ENCODE measurements around the gene GRAMD4. TPM values are rescaled to one million over a fixed set of nuclear protein-coding genes. Genes with fewer than 3 reads are reported as not detected.

GRAMD4 gene
- total and polyA plus RNA-seq, 4 experiments from 2014 or later, result 0.73 to 19.6 (median 11.6) TPM

GRCh38 chr22:46668116-46668515 lies 47.9 kb downstream of the GRAMD4 start:
- CTCF ChIA-PET (ENCODE audit: partially characterized antibody), result interaction anchor here (1.4 kb wide), 1 partner anchor 105 kb away, joined by 5 read pairs; no protein-coding TSS in a partner anchor
- DNase-seq, result no peak
- Mint-ChIP-seq H3K4me3 (no peak overlapping the region), H3K27me3 (no peaks in the 10 kb centered on the region), H3K36me3 (peaks cover 0 to 13% of the 10 kb centered on the region in 2 donors), H3K4me1 (peaks cover 0 to 10% (median under 1%) of the 10 kb centered on the region in 4 donors), H3K9me3 (no peaks in the 10 kb centered on the region), H3K27ac (no peak overlapping the region)
- H3K27me3 ChIP-seq (ENCODE audit: insufficient read depth, low read length), result no peaks in the 10 kb centered on the region
- no peaks in the 10 kb centered on the region for H3K36me3 ChIP-seq (ENCODE audit: insufficient read depth, low read length)
- H3K9me3 ChIP-seq (ENCODE audit: control insufficient read depth in 1 of 2, low read length in 2 of 2), result no peaks in the 10 kb centered on the region
- H3K27ac ChIP-seq (ENCODE audit: low read depth, low read length), result no peak overlapping the region
- POLR2A ChIA-PET (ENCODE audit: partially characterized antibody), result no interaction called here
- intact Hi-C loops (cut with micrococcal nuclease), result no loop called here
- no peak overlapping the region for H3K4me3 ChIP-seq (ENCODE audit: low read length in 2 of 2)
- peaks cover 4% of the 10 kb centered on the region for H3K4me1 ChIP-seq (ENCODE audit: insufficient read depth, low read length)

- Mint-ChIP-seq H3K27me3 (no peaks in the 10 kb centered on the region), H3K9me3 (no peaks in the 10 kb centered on the region), H3K27ac (peak overlapping the region in 1 of 7 donors; percentile 88), H3K4me3 (no peak overlapping the region), H3K4me1 (peaks cover under 1 to 21% (median 8%) of the 10 kb centered on the region in 4 donors), H3K36me3 (peaks cover 0 to 8% of the 10 kb centered on the region in 2 donors)
- Histone ChIP-seq H3K27me3 (ENCODE audit: insufficient read depth, low read length) (no peaks in the 10 kb centered on the region), H3K27ac (ENCODE audit: low read depth, low read length) (no peak overlapping the region), H3K9me3 (ENCODE audit: control insufficient read depth in 1 of 2, low read length in 2 of 2) (no peaks in the 10 kb centered on the region), H3K4me1 (ENCODE audit: insufficient read depth, low read length) (peaks cover 15% of the 10 kb centered on the region), H3K36me3 (ENCODE audit: insufficient read depth, low read length) (no peaks in the 10 kb centered on the region), H3K4me3 (ENCODE audit: low read length in 2 of 2) (no peak overlapping the region)
- DNase-seq, result no peak
- CTCF ChIA-PET (ENCODE audit: partially characterized antibody), result interaction anchor here (1.4 kb wide), 1 partner anchor 106 kb away, joined by 5 read pairs; no protein-coding TSS in a partner anchor
- intact Hi-C loops (cut with micrococcal nuclease), result no loop called here
- POLR2A ChIA-PET (ENCODE audit: partially characterized antibody), result no interaction called here
Measured at GRCh38 chr22:46669201-46669600, 49.0 kb downstream of the GRAMD4 start.

GRCh38 chr22:46671824-46672432 lies 51.7 kb downstream of the GRAMD4 start:
- H3K9me3 Mint-ChIP-seq, result no peaks in the 10 kb centered on the region
- no peaks in the 10 kb centered on the region for H3K9me3 ChIP-seq (ENCODE audit: control insufficient read depth in 1 of 2, low read length in 2 of 2)
- H3K36me3 Mint-ChIP-seq, result peaks cover 0 to 11% of the 10 kb centered on the region in 2 donors
- H3K4me1 Mint-ChIP-seq, result peaks cover 8 to 39% (median 18%) of the 10 kb centered on the region in 4 donors
- no peaks in the 10 kb centered on the region for H3K27me3 ChIP-seq (ENCODE audit: insufficient read depth, low read length)
- H3K27me3 Mint-ChIP-seq, result no peaks in the 10 kb centered on the region
- DNase-seq, result no peak
- H3K27ac ChIP-seq (ENCODE audit: low read depth, low read length), result no peak overlapping the region
- H3K4me1 ChIP-seq (ENCODE audit: insufficient read depth, low read length), result peaks cover 27% of the 10 kb centered on the region
- H3K4me3 Mint-ChIP-seq, result peak overlapping the region in 1 of 8 donors; percentile 25
- intact Hi-C loops (cut with micrococcal nuclease), result loop anchor here (5.0 kb wide), 2 partner anchors 65 to 95 kb away; partner anchors contain the start of gene CERK
- POLR2A ChIA-PET (ENCODE audit: partially characterized antibody), result no interaction called here
- no peak overlapping the region for H3K4me3 ChIP-seq (ENCODE audit: low read length in 2 of 2)
- CTCF ChIA-PET (ENCODE audit: partially characterized antibody), result no interaction called here
- no peaks in the 10 kb centered on the region for H3K36me3 ChIP-seq (ENCODE audit: insufficient read depth, low read length)
- peak overlapping the region in 1 of 7 donors; percentile 57 for H3K27ac Mint-ChIP-seq

GRCh38 chr22:46672731-46673130 lies 52.5 kb downstream of the GRAMD4 start:
- ChIA-PET POLR2A (ENCODE audit: partially characterized antibody) (no interaction called here), CTCF (ENCODE audit: partially characterized antibody) (interaction anchor here (0.9 to 1.3 kb wide), 2 partner anchors 8 to 110 kb away, joined by 3 to 4 read pairs; no protein-coding TSS in a partner anchor)
- Mint-ChIP-seq H3K9me3 (no peaks in the 10 kb centered on the region), H3K4me1 (peaks cover 8 to 40% (median 18%) of the 10 kb centered on the region in 4 donors), H3K4me3 (no peak overlapping the region), H3K27me3 (no peaks in the 10 kb centered on the region), H3K27ac (peak overlapping the region in 4 of 7 donors; percentile 37 to 99 (median 57)), H3K36me3 (peaks cover 0 to 11% of the 10 kb centered on the region in 2 donors)
- no peak for DNase-seq
- Histone ChIP-seq H3K4me3 (ENCODE audit: low read length in 2 of 2) (no peak overlapping the region), H3K9me3 (ENCODE audit: control insufficient read depth in 1 of 2, low read length in 2 of 2) (no peaks in the 10 kb centered on the region), H3K27me3 (ENCODE audit: insufficient read depth, low read length) (no peaks in the 10 kb centered on the region), H3K27ac (ENCODE audit: low read depth, low read length) (no peak overlapping the region), H3K4me1 (ENCODE audit: insufficient read depth, low read length) (peaks cover 27% of the 10 kb centered on the region), H3K36me3 (ENCODE audit: insufficient read depth, low read length) (no peaks in the 10 kb centered on the region)
- intact Hi-C loops (cut with micrococcal nuclease), result loop anchor here (5.0 kb wide), 2 partner anchors 65 to 95 kb away; partner anchors contain the start of gene CERK

GRCh38 chr22:46673205-46673604 lies 53.0 kb downstream of the GRAMD4 start:
- no peaks in the 10 kb centered on the region for H3K27me3 Mint-ChIP-seq
- H3K27ac Mint-ChIP-seq, result peak overlapping the region in 6 of 7 donors; percentile 42 to 99 (median 98)
- peaks cover 8 to 44% (median 19%) of the 10 kb centered on the region in 4 donors for H3K4me1 Mint-ChIP-seq
- intact Hi-C loops (cut with micrococcal nuclease), result loop anchor here (5.0 kb wide), 2 partner anchors 64 to 96 kb away; partner anchors contain the start of gene CERK
- H3K36me3 ChIP-seq (ENCODE audit: insufficient read depth, low read length), result no peaks in the 10 kb centered on the region
- H3K4me3 Mint-ChIP-seq, result peak overlapping the region in 5 of 8 donors; percentile 13 to 99 (median 90)
- ChIA-PET POLR2A (ENCODE audit: partially characterized antibody) (no interaction called here), CTCF (ENCODE audit: partially characterized antibody) (interaction anchor here (0.9 to 1.3 kb wide), 2 partner anchors 7 to 110 kb away, joined by 3 to 4 read pairs; no protein-coding TSS in a partner anchor)
- H3K27ac ChIP-seq (ENCODE audit: low read depth, low read length), result peak overlapping the region; percentile 75
- no peak for DNase-seq
- peaks cover 0 to 11% of the 10 kb centered on the region in 2 donors for H3K36me3 Mint-ChIP-seq
- no peaks in the 10 kb centered on the region for H3K9me3 ChIP-seq (ENCODE audit: control insufficient read depth in 1 of 2, low read length in 2 of 2)
- no peaks in the 10 kb centered on the region for H3K27me3 ChIP-seq (ENCODE audit: insufficient read depth, low read length)
- no peaks in the 10 kb centered on the region for H3K9me3 Mint-ChIP-seq
- peaks cover 27% of the 10 kb centered on the region for H3K4me1 ChIP-seq (ENCODE audit: insufficient read depth, low read length)
- no peak overlapping the region for H3K4me3 ChIP-seq (ENCODE audit: low read length in 2 of 2)

GRCh38 chr22:46673662-46674236 lies 53.6 kb downstream of the GRAMD4 start:
- no peaks in the 10 kb centered on the region for H3K9me3 ChIP-seq (ENCODE audit: control insufficient read depth in 1 of 2, low read length in 2 of 2)
- intact Hi-C loops (cut with micrococcal nuclease), result loop anchor here (1.0 to 5.0 kb wide), 3 partner anchors 59 to 96 kb away; partner anchors contain the start of gene CERK
- peak overlapping the region; percentile 90 to 99 (median 94) for H3K4me3 Mint-ChIP-seq
- H3K4me3 ChIP-seq (ENCODE audit: low read length in 2 of 2), result peak overlapping the region; percentile 61 to 73
- H3K36me3 Mint-ChIP-seq, result peaks cover 0 to 9% of the 10 kb centered on the region in 2 donors
- peaks cover 8 to 44% (median 19%) of the 10 kb centered on the region in 4 donors for H3K4me1 Mint-ChIP-seq
- DNase-seq, result no peak
- H3K4me1 ChIP-seq (ENCODE audit: insufficient read depth, low read length), result peaks cover 27% of the 10 kb centered on the region
- no peaks in the 10 kb centered on the region for H3K27me3 ChIP-seq (ENCODE audit: insufficient read depth, low read length)
- CTCF ChIA-PET (ENCODE audit: partially characterized antibody), result interaction anchor here (1.3 kb wide), 1 partner anchor 111 kb away, joined by 4 read pairs; no protein-coding TSS in a partner anchor
- no peaks in the 10 kb centered on the region for H3K9me3 Mint-ChIP-seq
- H3K27ac Mint-ChIP-seq, result peak overlapping the region; percentile 93 to 99 (median 98)
- H3K27me3 Mint-ChIP-seq, result no peaks in the 10 kb centered on the region
- H3K36me3 ChIP-seq (ENCODE audit: insufficient read depth, low read length), result no peaks in the 10 kb centered on the region
- peak overlapping the region; percentile 75 for H3K27ac ChIP-seq (ENCODE audit: low read depth, low read length)
- POLR2A ChIA-PET (ENCODE audit: partially characterized antibody), result interaction anchor here (1.0 to 1.1 kb wide), 3 partner anchors 13 to 62 kb away, joined by 3 to 4 read pairs (median 3); no protein-coding TSS in a partner anchor

- Mint-ChIP-seq H3K4me3 (peak overlapping the region; percentile 90 to 99 (median 94)), H3K4me1 (peaks cover 8 to 44% (median 19%) of the 10 kb centered on the region in 4 donors), H3K27me3 (no peaks in the 10 kb centered on the region), H3K36me3 (peaks cover 0 to 8% of the 10 kb centered on the region in 2 donors), H3K9me3 (no peaks in the 10 kb centered on the region), H3K27ac (peak overlapping the region; percentile 93 to 99 (median 98))
- Histone ChIP-seq H3K36me3 (ENCODE audit: insufficient read depth, low read length) (no peaks in the 10 kb centered on the region), H3K4me1 (ENCODE audit: insufficient read depth, low read length) (peaks cover 27% of the 10 kb centered on the region), H3K27ac (ENCODE audit: low read depth, low read length) (peak overlapping the region; percentile 75), H3K4me3 (ENCODE audit: low read length in 2 of 2) (peak overlapping the region; percentile 61 to 73), H3K27me3 (ENCODE audit: insufficient read depth, low read length) (no peaks in the 10 kb centered on the region), H3K9me3 (ENCODE audit: control insufficient read depth in 1 of 2, low read length in 2 of 2) (no peaks in the 10 kb centered on the region)
- ChIA-PET CTCF (ENCODE audit: partially characterized antibody) (interaction anchor here (0.5 kb wide), 1 partner anchor 112 kb away, joined by 3 read pairs; no protein-coding TSS in a partner anchor), POLR2A (ENCODE audit: partially characterized antibody) (interaction anchor here (1.0 to 1.1 kb wide), 3 partner anchors 13 to 61 kb away, joined by 3 to 4 read pairs (median 3); no protein-coding TSS in a partner anchor)
- intact Hi-C loops (cut with micrococcal nuclease), result loop anchor here (1.0 to 5.0 kb wide), 3 partner anchors 60 to 97 kb away; partner anchors contain the start of gene CERK
- DNase-seq, result peak; percentile 82 to 98 (median 83)
Measured at GRCh38 chr22:46674367-46674781, 54.2 kb downstream of the GRAMD4 start.

All from CD4-positive, alpha-beta memory T cell (primary cell).